HCT116 (cell line): ENCODE measurements around the gene HIRIP3. TPM values are rescaled to one million over a fixed set of nuclear protein-coding genes. Genes with fewer than 3 reads are reported as not detected.

Source experiments
- ATAC-seq: fragments of 200-7000 bp; cut with Tn5 transposase; 2 replicates; pipeline ENCODE4 v1.9.1; 2020; ENCODE audit warnings: mild to moderate bottlenecking, moderate library complexity
- BruUV-seq: library from RNA; stranded (reverse); fragments of 400-500 nt; replicated peaks from 2 replicates; lab custom pipeline; 2021; lab: Mats Ljungman, UMichigan
- CTCF ChIA-PET: fragments of 300-600 bp; sonication (Branson Sonifier 250); formaldehyde crosslinking; loops from one replicate; lab custom pipeline; 2021; ENCODE audit warnings: antibody characterized with exemption; lab: Charles Lee
- POLR2A ChIA-PET: fragments of 300-600, 350-600 bp; sonication (Branson Sonifier 250); formaldehyde crosslinking; loops from one replicate; lab custom pipeline; 2021; ENCODE audit warnings: antibody characterized with exemption; lab: Charles Lee
- RAD21 ChIA-PET, 2 experiments: fragments of 300-600 bp; sonication (Branson Sonifier 250); formaldehyde crosslinking; loops; one replicate each; lab custom pipeline; 2023; ENCODE audit warnings: low total read pairs in 2 of 2; ENCODE audit not compliant: uncharacterized antibody in 2 of 2, unreplicated experiment in 2 of 2, low non-redundant PET in 1 of 2; lab: Charles Lee
- DNase-seq: peaks from one replicate; pipeline ENCODE4 v3.0.0-alpha.2; 2010; ENCODE audit warnings: low read depth, low spot score
- H2AFZ ChIP-seq: fragments of 200-600 bp; shearing (Covaris generic), sonication (generic); 2 replicates; pipeline ENCODE4 v1.6.1; 2017; ENCODE audit warnings: low read depth, mixed run types, mixed read lengths, antibody characterized with exemption, low read length; ENCODE audit not compliant: poor library complexity, severe bottlenecking
- H3K27ac ChIP-seq: 2 replicates; pipeline ENCODE4 v1.5.1; 2012; ENCODE audit warnings: low read depth, low read length
- H3K27me3 ChIP-seq: fragments of 200-600 bp; sonication (generic); 2 replicates; pipeline ENCODE4 v1.6.1; 2016; ENCODE audit warnings: mixed run types, low read length, mixed read lengths; ENCODE audit not compliant: insufficient read depth
- H3K36me3 ChIP-seq, 2 experiments: fragments of 200-500 bp in 1 of 2; fragments of 200-600 bp in 1 of 2; sonication (Bioruptor generic) in 1 of 2; sonication (generic) in 1 of 2; 2 replicates each; pipeline versions ENCODE4 v1.5.1 to v1.6.1; 2014 to 2016; ENCODE audit warnings: low read length in 2 of 2, inconsistent platforms in 1 of 2, mixed read lengths in 1 of 2, mixed run types in 1 of 2; ENCODE audit not compliant: insufficient read depth in 2 of 2, control insufficient read depth in 1 of 2
- H3K4me1 ChIP-seq, 2 experiments: fragments of 200-600 bp in 1 of 2; sonication (generic) in 1 of 2; 2 replicates each; pipeline versions ENCODE4 v1.5.1 to v1.6.1; 2012 to 2017; ENCODE audit warnings: low read length in 2 of 2, inconsistent platforms in 1 of 2, mild to moderate bottlenecking in 1 of 2, mixed read lengths in 1 of 2, mixed run types in 1 of 2, moderate library complexity in 1 of 2; ENCODE audit not compliant: insufficient read depth in 2 of 2, control insufficient read depth in 1 of 2
- H3K4me2 ChIP-seq: fragments of 200-600 bp; sonication (generic); 2 replicates; pipeline ENCODE4 v1.6.1; 2017; ENCODE audit warnings: mixed run types, low read length, mixed read lengths
- H3K4me3 ChIP-seq, 2 experiments: fragments of 200-600 bp in 1 of 2; sonication (generic) in 1 of 2; replicated peaks in 1 of 2; 2 replicates each; pipeline ENCODE4 v1.5.1; 2011 to 2016; ENCODE audit warnings: low read length in 2 of 2, control low read depth in 1 of 2, low read depth in 1 of 2, mild to moderate bottlenecking in 1 of 2, mixed read lengths in 1 of 2, mixed run types in 1 of 2
- H3K79me2 ChIP-seq: fragments of 200-600 bp; sonication (generic); 2 replicates; pipeline ENCODE4 v1.6.1; 2017; ENCODE audit warnings: mild to moderate bottlenecking, mixed run types, low read length, moderate library complexity, mixed read lengths; ENCODE audit not compliant: insufficient read depth
- H3K9ac ChIP-seq: fragments of 200-600 bp; sonication (generic); 2 replicates; pipeline ENCODE4 v1.6.1; 2016; ENCODE audit warnings: low read length, mixed read lengths
- H3K9me2 ChIP-seq: fragments of 200-600 bp; sonication (generic), shearing (Covaris generic); 2 replicates; pipeline ENCODE4 v1.6.1; 2017; ENCODE audit warnings: mixed run types, mild to moderate bottlenecking, moderate library complexity; ENCODE audit not compliant: insufficient read depth
- H3K9me3 ChIP-seq, 2 experiments: fragments of 200-500 bp in 1 of 2; fragments of 200-600 bp in 1 of 2; sonication (Bioruptor generic) in 1 of 2; sonication (generic) in 1 of 2; 2 replicates each; pipeline ENCODE4 v1.6.1; 2014 to 2017; ENCODE audit warnings: low read length in 2 of 2, mixed read lengths in 2 of 2, inconsistent platforms in 1 of 2, low read depth in 1 of 2, mild to moderate bottlenecking in 1 of 2, mixed run types in 1 of 2, moderate library complexity in 1 of 2; ENCODE audit not compliant: control insufficient read depth in 1 of 2, insufficient read depth in 1 of 2
- H4K20me1 ChIP-seq: fragments of 200-600 bp; sonication (generic), shearing (Covaris generic); 2 replicates; pipeline ENCODE4 v1.6.1; 2017; ENCODE audit warnings: mixed run types, mild to moderate bottlenecking, moderate library complexity; ENCODE audit not compliant: insufficient read depth
- CEBPB ChIP-seq: IDR thresholded peaks from 2 replicates; pipeline ENCODE4 v1.6.1; 2012; ENCODE audit warnings: low read depth
- EGR1 ChIP-seq: IDR thresholded peaks from 2 replicates; pipeline ENCODE4 v1.6.1; 2012; ENCODE audit warnings: low read depth
- EZH2 ChIP-seq: fragments of 200-600 bp; sonication (generic); IDR thresholded peaks from 2 replicates; pipeline ENCODE4 v1.6.1; 2017; ENCODE audit warnings: antibody characterized with exemption, mixed run types
- EZH2phosphoT487 ChIP-seq: fragments of 200-600 bp; IDR thresholded peaks from 2 replicates; pipeline ENCODE4 v1.6.1; 2018; ENCODE audit warnings: antibody characterized with exemption, borderline replicate concordance
- FOSL1 ChIP-seq: IDR thresholded peaks from 2 replicates; pipeline ENCODE4 v1.6.1; 2012; ENCODE audit warnings: low read depth
- JUND ChIP-seq: IDR thresholded peaks from 2 replicates; pipeline ENCODE4 v1.6.1; 2012
- POLR2A ChIP-seq: IDR thresholded peaks from 2 replicates; pipeline ENCODE4 v1.7.0; 2011; ENCODE audit warnings: borderline replicate concordance; ENCODE audit not compliant: insufficient read depth, insufficient read length; ENCODE audit errors: extremely low read depth
- RAD21 ChIP-seq: IDR thresholded peaks from 2 replicates; pipeline ENCODE4 v1.6.1; 2012; ENCODE audit warnings: low read depth, mild to moderate bottlenecking
- SIN3A ChIP-seq: IDR thresholded peaks from 2 replicates; pipeline ENCODE4 v1.6.1; 2012; ENCODE audit warnings: low read depth
- SP1 ChIP-seq: IDR thresholded peaks from 2 replicates; pipeline ENCODE4 v1.6.1; 2012; ENCODE audit warnings: low read depth
- SRF ChIP-seq: IDR thresholded peaks from 2 replicates; pipeline ENCODE4 v1.6.1; 2012; ENCODE audit warnings: low read depth
- TCF7L2 ChIP-seq: IDR thresholded peaks from 2 replicates; pipeline ENCODE4 v1.7.0; 2011; ENCODE audit warnings: borderline replicate concordance, inconsistent platforms; ENCODE audit not compliant: insufficient read depth, insufficient read length; ENCODE audit errors: extremely low read depth
- YY1 ChIP-seq: IDR thresholded peaks from 2 replicates; pipeline ENCODE4 v1.6.1; 2011; ENCODE audit warnings: low read length, low read depth, moderate library complexity, mild to moderate bottlenecking; ENCODE audit not compliant: insufficient replicate concordance; ENCODE audit errors: extremely low read depth
- ZNF274 ChIP-seq: fragments of 200-500 bp; sonication (Bioruptor generic); IDR thresholded peaks from 2 replicates; pipeline ENCODE4 v1.6.1; 2014; ENCODE audit warnings: mild to moderate bottlenecking, low read depth, low read length, inconsistent platforms
- intact Hi-C: fragments of 100-400 bp; cut with micrococcal nuclease; formaldehyde crosslinking; loops from 2 replicates; pipeline ENCODE4 v1.10.0; 2022
- total RNA-seq: library from RNA; stranded (reverse); gene quantifications from one replicate; pipeline ENCODE4 v1.2.1, GENCODE V29; 2021; ENCODE audit not compliant: unreplicated experiment
- TF ChIP-seq, protein P1 (sequence below): IDR thresholded peaks from 2 replicates; pipeline ENCODE4 v1.6.1; 2011; ENCODE audit warnings: mild to moderate bottlenecking, low read length, moderate library complexity; ENCODE audit not compliant: insufficient replicate concordance; ENCODE audit errors: extremely low read depth

HIRIP3 gene
- total RNA-seq, 1 experiment from 2014 or later: 21.8 TPM

DNA sequence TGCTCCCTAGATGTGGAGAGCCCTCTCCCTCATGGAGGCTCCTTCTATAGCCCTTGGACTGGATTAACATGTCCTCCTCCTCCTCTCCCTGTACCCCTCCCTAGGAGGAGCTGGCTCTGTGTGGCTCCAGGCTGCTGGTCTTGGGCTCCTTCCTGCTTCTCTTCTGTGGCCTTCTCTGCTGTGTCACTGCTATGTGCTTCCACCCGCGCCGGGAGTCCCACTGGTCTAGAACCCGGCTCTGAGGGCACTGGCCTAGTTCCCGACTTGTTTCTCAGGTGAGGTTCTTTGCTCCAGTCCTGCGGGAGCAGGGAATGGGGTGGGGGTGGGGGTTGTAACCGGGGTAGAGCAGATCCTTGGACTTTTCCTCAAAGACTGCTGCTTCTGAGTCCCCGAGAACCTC lies 24.1 kb downstream of the HIRIP3 start:
- CTCF ChIA-PET: no interaction called here
- RAD21 ChIA-PET: no interaction called here

DNA sequence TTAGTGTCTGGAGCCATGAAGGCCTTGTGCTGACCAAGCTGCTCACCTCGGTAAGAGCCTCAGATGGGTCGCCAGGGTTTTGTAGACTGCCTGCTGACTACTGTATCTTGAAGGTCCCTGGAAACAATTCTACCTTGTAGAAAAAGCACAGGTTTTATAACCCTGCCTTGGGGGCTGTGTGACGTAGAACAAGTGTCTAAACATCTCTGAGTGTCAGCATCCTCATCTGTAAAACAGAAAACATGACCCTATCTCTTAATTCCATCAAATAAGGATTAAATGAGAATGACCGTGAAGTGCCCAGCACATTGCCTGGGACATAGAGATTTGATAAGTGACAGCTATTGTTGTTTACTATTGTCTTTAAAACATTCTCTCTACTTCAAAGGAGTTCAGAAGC lies 27.2 kb downstream of the HIRIP3 start:
- Histone ChIP-seq H4K20me1 (no peaks in the 10 kb centered on the region), H3K79me2 (no peaks in the 10 kb centered on the region), H3K27me3 (no peaks in the 10 kb centered on the region), H3K4me1 (peaks cover 0 to 8% of the 10 kb centered on the region in 2 experiments; a peak in 3 of 4 replicates), H2AFZ (no peak overlapping the region), H3K36me3 (peaks cover 0 to 5% of the 10 kb centered on the region in 2 experiments; a peak in 2 of 4 replicates), H3K27ac (no peak overlapping the region), H3K9ac (no peak overlapping the region), H3K4me3 (no peak overlapping the region), H3K9me3 (no peaks in the 10 kb centered on the region; a peak in 1 of 4 replicates), H3K9me2 (no peaks in the 10 kb centered on the region), H3K4me2 (no peak overlapping the region)
- TF ChIP-seq, protein P1, sequence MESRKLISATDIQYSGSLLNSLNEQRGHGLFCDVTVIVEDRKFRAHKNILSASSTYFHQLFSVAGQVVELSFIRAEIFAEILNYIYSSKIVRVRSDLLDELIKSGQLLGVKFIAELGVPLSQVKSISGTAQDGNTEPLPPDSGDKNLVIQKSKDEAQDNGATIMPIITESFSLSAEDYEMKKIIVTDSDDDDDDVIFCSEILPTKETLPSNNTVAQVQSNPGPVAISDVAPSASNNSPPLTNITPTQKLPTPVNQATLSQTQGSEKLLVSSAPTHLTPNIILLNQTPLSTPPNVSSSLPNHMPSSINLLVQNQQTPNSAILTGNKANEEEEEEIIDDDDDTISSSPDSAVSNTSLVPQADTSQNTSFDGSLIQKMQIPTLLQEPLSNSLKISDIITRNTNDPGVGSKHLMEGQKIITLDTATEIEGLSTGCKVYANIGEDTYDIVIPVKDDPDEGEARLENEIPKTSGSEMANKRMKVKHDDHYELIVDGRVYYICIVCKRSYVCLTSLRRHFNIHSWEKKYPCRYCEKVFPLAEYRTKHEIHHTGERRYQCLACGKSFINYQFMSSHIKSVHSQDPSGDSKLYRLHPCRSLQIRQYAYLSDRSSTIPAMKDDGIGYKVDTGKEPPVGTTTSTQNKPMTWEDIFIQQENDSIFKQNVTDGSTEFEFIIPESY: no peak
- TF ChIP-seq SP1 (no peak), YY1 (no peak), CEBPB (no peak), JUND (no peak), ZNF274 (no peak), SIN3A (no peak), SRF (no peak), RAD21 (no peak), EZH2 (no peak), TCF7L2 (no peak), POLR2A (no peak)
- ATAC-seq (no peak), DNase-seq (no peak)
- RAD21 ChIA-PET: no interaction called here
- no TSS peak for BruUV-seq
- POLR2A ChIA-PET: no interaction called here
- CTCF ChIA-PET: no interaction called here
- intact Hi-C loops: no loop called here

More for the DNA sequence above, 24.1 kb downstream of the HIRIP3 start:
- H3K4me2 ChIP-seq: no peak overlapping the region
- H4K20me1 ChIP-seq: no peaks in the 10 kb centered on the region
- H3K9me3 ChIP-seq: no peaks in the 10 kb centered on the region; a peak in 1 of 4 replicates
- H3K4me3 ChIP-seq: no peak overlapping the region
- H3K79me2 ChIP-seq: peaks cover 27% of the 10 kb centered on the region
- TF ChIP-seq FOSL1 (no peak), POLR2A (no peak), EZH2phosphoT487 (no peak), RAD21 (no peak), EZH2 (no peak), EGR1 (no peak), ZNF274 (no peak)
- DNase-seq (no peak), ATAC-seq (no peak)
- BruUV-seq: no TSS peak
- no peaks in the 10 kb centered on the region for H3K27me3 ChIP-seq
- POLR2A ChIA-PET: no interaction called here
- no peak overlapping the region for H3K9ac ChIP-seq
- H2AFZ ChIP-seq: no peak overlapping the region
- peaks cover 8 to 26% of the 10 kb centered on the region in 2 experiments for H3K4me1 ChIP-seq
- H3K27ac ChIP-seq: no peak overlapping the region
- H3K9me2 ChIP-seq: no peaks in the 10 kb centered on the region
- intact Hi-C loops: loop anchor here (5.0 kb wide), 1 partner anchor 44 kb away; the partner anchor contains the start of gene KCTD13
- peaks cover 0 to 5% of the 10 kb centered on the region in 2 experiments; a peak in 2 of 4 replicates for H3K36me3 ChIP-seq
